Adrenal gland (tissue), 12 donors: Measurements from ENCODE around the gene UPP2. TPM values are rescaled to one million over a fixed set of nuclear protein-coding genes. Genes with fewer than 3 reads are reported as not detected.

ENCODE experiments used
- DNase-seq, 7 donors: peaks; one replicate each; pipeline ENCODE4 v3.0.0-alpha.2; 2019 to 2020
- H3K27ac ChIP-seq, 5 donors: fragments of 200-600 bp; sonication (generic) in 4 of 5; 1 replicate in 3 of 5; 2 replicates in 2 of 5; pipeline versions ENCODE4 v1.5.1 to v1.8.0; 2016 to 2020; ENCODE audit warnings: mild to moderate bottlenecking in 1 of 5
- H3K27me3 ChIP-seq: fragments of 200-600 bp; 2 replicates; pipeline ENCODE4 v1.8.0; 2021
- H3K36me3 ChIP-seq, 2 donors: fragments of 200-600 bp; replicated peaks in 1 of 2; 1 replicate in 1 of 2; 2 replicates in 1 of 2; pipeline versions ENCODE4 v1.5.1 to v1.8.0; 2018 to 2022
- H3K4me1 ChIP-seq, 2 donors: fragments of 200-600 bp; replicated peaks in 1 of 2; 1 replicate in 1 of 2; 2 replicates in 1 of 2; pipeline versions ENCODE4 v1.5.1 to v1.8.0; 2018 to 2021
- H3K4me3 ChIP-seq, 4 donors: fragments of 200-600 bp; sonication (generic) in 3 of 4; one replicate each; pipeline ENCODE4 v1.5.1; 2016 to 2018
- H3K9me3 ChIP-seq, 3 donors: fragments of 200-600 bp; sonication (generic) in 1 of 3; replicated peaks in 1 of 3; 1 replicate in 2 of 3; 2 replicates in 1 of 3; pipeline versions ENCODE4 v1.5.1 to v1.8.0; 2016 to 2021
- CTCF ChIP-seq, 6 experiments: fragments of 450-650 bp in 4 of 6; fragments of 200-600 bp in 2 of 6; sonication (generic) in 1 of 6; IDR thresholded peaks; 1 replicate in 5 of 6; 2 replicates in 1 of 6; pipeline versions ENCODE4 v1.5.1 to v1.8.0; 2016 to 2021; ENCODE audit warnings: antibody characterized with exemption in 6 of 6, mild to moderate bottlenecking in 2 of 6, moderate library complexity in 1 of 6
- POLR2A ChIP-seq, 2 donors: fragments of 450-650 bp; IDR thresholded peaks; one replicate each; pipeline ENCODE4 v1.6.1; 2017; ENCODE audit warnings: antibody characterized with exemption in 2 of 2, mild to moderate bottlenecking in 2 of 2, moderate library complexity in 1 of 2
- WGBS, 4 donors: extraction: QIAGEN DNeasy Blood & Tissue Kit in 2 of 4; methylation state at CpG; one replicate each; pipeline versions ENCODE4 v1.1.5 to v1.1.7; 2013 to 2017; 5-methylcytosine and 5-hydroxymethylcytosine counted together
- intact Hi-C, 2 donors: fragments of 100-400 bp; cut with DNase I; formaldehyde crosslinking; loops; one replicate each; pipeline versions ENCODE4 v1.14.1 to v1.15.0; 2022 to 2023
- polyA plus RNA-seq, 3 donors: library from polyadenylated mRNA; stranded (reverse); fragments of 200-250 nt in 2 of 3; fragments of 350-450 nt in 1 of 3; fragmentation: Illumina TruSeq in 1 of 3; extraction: RNeasy Lipid Tissue Mini Kit (QIAGEN cat#74804) in 1 of 3; gene quantifications; one replicate each; pipeline ENCODE4 v1.2.3, GENCODE V29; 2013 to 2014
- total RNA-seq, 9 donors: library from RNA; depleted of rRNA in 4 of 9; stranded (reverse); fragments of >200 nt in 4 of 9; fragments of 120-200 nt in 1 of 9; fragmentation: NEBNext Ultra II Directional in 1 of 9; extraction: Animal tissue kit (Norgen Biotek cat#: 25700) in 1 of 9; gene quantifications; one replicate each; pipeline versions ENCODE4 v1.1.0 to v1.2.4, GENCODE V29; 2013 to 2023
- donor health status: healthy with polysubstance abuse.
- donor health status: Bipolar disorder and iron deficiency.
- donor health status: DM: yes; HTN: yes; CAD: no.
- donor health status: DM: no; HTN: no; CAD: no.
- donor health status: DM: no; HTN: no; CAD: no.
- donor health status: DM: yes; HTN: yes; CAD: no.

UPP2 gene
- total and polyA plus RNA-seq, 12 donors = 0.05 to 0.18 (median 0.07) TPM; not detected in 6

GRCh38 chr2:158102446-158102845, 770 bp downstream of the UPP2 start:
- Histone ChIP-seq H3K27ac (no peak overlapping the region), H3K27me3 (no peaks in the 10 kb centered on the region), H3K4me3 (no peak overlapping the region), H3K4me1 (no peaks in the 10 kb centered on the region), H3K36me3 (no peaks in the 10 kb centered on the region), H3K9me3 (no peaks in the 10 kb centered on the region)
- no peak for DNase-seq
- WGBS, 4 donors = 57 to 78% (median 62%) methylated on average over 1 of the region's 1 CpG
- intact Hi-C loops = no loop called here
- no peak for TF ChIP-seq CTCF (IDR thresholded peaks at IDR 0.05)
- TF ChIP-seq POLR2A (IDR thresholded peaks at IDR 0.05) = no peak

GRCh38 chr2:158103411-158104012, 1.8 kb downstream of the UPP2 start:
- intact Hi-C loops = no loop called here

GRCh38 chr2:158104903-158105302, 3.2 kb downstream of the UPP2 start:
- DNase-seq = no peak
- Histone ChIP-seq H3K36me3 (no peaks in the 10 kb centered on the region), H3K4me3 (no peak overlapping the region), H3K27ac (no peak overlapping the region), H3K27me3 (no peaks in the 10 kb centered on the region), H3K9me3 (no peaks in the 10 kb centered on the region), H3K4me1 (no peaks in the 10 kb centered on the region)
- 75 to 81% (median 78%) methylated on average over 4 to 5 of the region's 5 CpGs for WGBS, 4 donors
- TF ChIP-seq CTCF (IDR thresholded peaks at IDR 0.05) (no peak), POLR2A (IDR thresholded peaks at IDR 0.05) (no peak)
- intact Hi-C loops = no loop called here

More at GRCh38 chr2:158103411-158104012, 1.8 kb downstream of the UPP2 start:
- 71 to 76% (median 72%) methylated on average over 3 of the region's 3 CpGs for WGBS, 4 donors
- H3K36me3 ChIP-seq = no peaks in the 10 kb centered on the region
- no peaks in the 10 kb centered on the region for H3K9me3 ChIP-seq
- H3K27me3 ChIP-seq = no peaks in the 10 kb centered on the region
- no peaks in the 10 kb centered on the region for H3K4me1 ChIP-seq
- H3K4me3 ChIP-seq = no peak overlapping the region
- no peak overlapping the region for H3K27ac ChIP-seq
- TF ChIP-seq CTCF (IDR thresholded peaks at IDR 0.05) (no peak), POLR2A (IDR thresholded peaks at IDR 0.05) (no peak)
- no peak for DNase-seq

GRCh38 chr2:158112992-158113391, 11.3 kb downstream of the UPP2 start:
- no peak overlapping the region for H3K4me3 ChIP-seq
- intact Hi-C loops = no loop called here
- no peak overlapping the region for H3K27ac ChIP-seq
- H3K4me1 ChIP-seq = no peaks in the 10 kb centered on the region
- H3K9me3 ChIP-seq = no peaks in the 10 kb centered on the region
- no peaks in the 10 kb centered on the region for H3K36me3 ChIP-seq
- TF ChIP-seq CTCF (IDR thresholded peaks at IDR 0.05) (no peak), POLR2A (IDR thresholded peaks at IDR 0.05) (no peak)
- DNase-seq = no peak
- 69 to 75% (median 73%) methylated on average over 4 of the region's 4 CpGs for WGBS, 4 donors
- H3K27me3 ChIP-seq = no peaks in the 10 kb centered on the region
